ENCODE measurements around the gene ABHD12B. TPM values are rescaled to one million over a fixed set of nuclear protein-coding genes. Genes with fewer than 3 reads are reported as not detected.

The ABHD12B gene
- total RNA-seq, 1 experiment from 2014 or later: 51.0 TPM

GRCh38 chr14:50859296-50859624 lies 12.6 kb upstream of the ABHD12B start:
- no peak for DNase-seq
- Histone ChIP-seq H3K79me1 (ENCODE audit: insufficient read depth, low read depth, low read length, poor library complexity, severe bottlenecking) (no peaks in the 10 kb centered on the region), H2AFZ (ENCODE audit: low read length) (no peak overlapping the region), H4K91ac (ENCODE audit: insufficient read length, low read depth, low read length) (no peak overlapping the region), H2AK5ac (ENCODE audit: insufficient read length, low read length) (no peak overlapping the region), H2BK15ac (ENCODE audit: low read depth, low read length) (no peak overlapping the region), H3K4me1 (ENCODE audit: insufficient read depth, low read length) (peaks cover 4% of the 10 kb centered on the region), H4K8ac (replicated peaks; ENCODE audit: insufficient read length, low read depth, low read length) (no peak overlapping the region), H3K4me2 (ENCODE audit: insufficient read depth, insufficient read length, low read length) (no peak overlapping the region), H3K9ac (ENCODE audit: extremely low read depth, insufficient read length, low read length) (no peak overlapping the region), H3K18ac (ENCODE audit: insufficient read length, low read depth, low read length) (no peak overlapping the region), H2BK20ac (ENCODE audit: low read depth, low read length, poor library complexity, severe bottlenecking) (no peak overlapping the region), H2BK12ac (ENCODE audit: insufficient read length, low read depth, low read length) (no peak overlapping the region), H3T11ph (ENCODE audit: low read length) (no peak overlapping the region), H3K9me3 (ENCODE audit: control insufficient read depth, low read depth, low read length) (no peaks in the 10 kb centered on the region), H3K27me3 (ENCODE audit: insufficient read depth, low read length) (no peaks in the 10 kb centered on the region), H2BK120ac (ENCODE audit: low read depth, low read length, poor library complexity, severe bottlenecking) (no peak overlapping the region), H3K56ac (ENCODE audit: insufficient read length, low read depth, low read length) (no peak overlapping the region), H3K23ac (ENCODE audit: insufficient read length, low read depth, low read length) (no peak overlapping the region), H3K14ac (ENCODE audit: insufficient read depth, low read length) (no peak overlapping the region), H4K20me1 (ENCODE audit: control insufficient read depth, insufficient read depth, insufficient read length) (no peaks in the 10 kb centered on the region), H4K5ac (ENCODE audit: insufficient read length, low read depth, low read length) (no peak overlapping the region), H3K23me2 (ENCODE audit: insufficient read length, low read depth, low read length, poor library complexity, severe bottlenecking) (no peaks in the 10 kb centered on the region), H3K79me2 (ENCODE audit: insufficient read depth, low read length) (no peaks in the 10 kb centered on the region), H3K4ac (ENCODE audit: low read depth, low read length) (no peak overlapping the region), H2BK5ac (ENCODE audit: insufficient read length, low read length) (no peak overlapping the region), H3K27ac (ENCODE audit: insufficient read length, low read depth, low read length) (no peak overlapping the region)
- Mint-ChIP-seq H3K27me3 (ENCODE audit: low read depth) (peaks cover 2% of the 10 kb centered on the region; the same call in 1 of the 2 replicates), H3K36me3 (ENCODE audit: insufficient read depth in 1 of 3, low read depth in 3 of 3) (no peaks in the 10 kb centered on the region), H3K4me3 (no peak overlapping the region; a peak in 1 of 5 replicates), H3K4me1 (peaks cover 24 to 32% of the 10 kb centered on the region in 2 experiments), H3K27ac (no peak overlapping the region), H3K9me3 (no peaks in the 10 kb centered on the region; a peak in 1 of 5 replicates)
- WGBS (ENCODE audit: extremely low coverage, insufficient read length, low lambda C conversion rate): no CpG with 5 or more reads among the region's 1 CpG
- no peak for TF ChIP-seq CTCF (conservative IDR thresholded peaks at IDR 0.05)

All from H9 (cell line).